Stimulated activated CD4-positive, alpha-beta T cell treated with anti-CD3 and anti-CD28 coated beads, Interleukin-1b, Interleukin-23, amount 100 ng/mL, for 48 hours (primary cell): ENCODE data around the gene SDR42E2.
A peak's percentile ranks its signal among the peaks of the same experiment; 100 is the strongest.
"Not testable (repeated sequence)": the region's sequence is repeated elsewhere in the genome, so short reads cannot be mapped to it uniquely, and the experiment has no call there.

Source experiments
- DNase-seq: peaks from one replicate; pipeline ENCODE4 v3.0.0-alpha.2; 2020

The SDR42E2 gene

DNA sequence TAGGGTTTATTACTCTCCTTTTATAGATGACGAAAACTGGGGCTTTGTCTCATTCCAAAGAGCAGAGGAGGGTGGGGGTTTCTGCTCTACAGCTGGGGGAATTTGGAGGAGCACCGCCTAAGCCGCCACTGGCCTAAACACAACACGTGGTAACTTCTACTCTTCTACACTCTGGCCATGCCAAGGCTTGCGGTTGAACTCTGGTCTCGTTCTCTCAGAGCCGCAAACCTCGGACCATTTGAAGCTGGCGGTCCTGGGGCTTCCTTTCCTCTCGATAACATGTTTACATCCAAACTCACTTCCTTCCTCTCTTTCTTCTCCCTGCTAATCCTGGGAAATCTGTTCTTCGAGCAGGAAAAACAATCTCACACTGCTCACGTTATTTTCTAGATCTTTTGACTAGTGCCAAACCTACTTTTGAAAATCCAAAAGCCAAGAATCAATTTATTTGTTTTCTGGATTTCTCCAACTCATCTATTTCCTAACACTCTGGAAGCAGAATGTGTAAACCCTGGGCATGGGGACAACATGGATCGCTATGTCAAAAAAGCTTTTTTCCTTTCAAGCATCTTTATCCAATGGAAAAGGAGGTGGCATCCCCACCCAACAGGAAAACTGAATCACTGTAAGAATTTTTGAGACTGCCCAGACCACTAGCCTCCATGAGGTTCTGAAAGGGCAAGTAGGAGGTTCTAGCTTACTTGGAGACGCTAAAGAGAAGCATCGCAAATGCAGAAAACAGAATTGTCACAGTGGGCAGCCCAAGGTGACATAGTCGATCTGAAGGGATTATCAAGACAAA is 30.2 kb downstream of the SDR42E2 start:
- DNase-seq, result peak; percentile 82

DNA sequence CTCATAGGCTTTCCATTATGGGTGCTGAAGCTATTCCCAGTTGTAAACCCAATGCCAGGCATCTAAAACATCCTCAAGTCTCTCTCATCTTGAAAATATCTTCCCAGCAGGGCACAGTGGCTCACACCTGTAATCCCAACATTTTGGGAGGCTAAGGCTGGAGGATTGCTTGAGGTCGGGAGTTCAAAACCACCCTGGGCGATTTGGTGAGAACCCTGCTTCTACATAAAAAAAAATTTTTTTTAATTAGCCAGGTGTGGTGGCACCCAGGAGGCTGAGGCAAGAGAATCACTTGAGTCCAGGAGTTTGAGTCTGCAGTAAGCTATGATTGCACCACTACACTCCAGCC is 30.7 kb downstream of the SDR42E2 start:
- no peak for DNase-seq

DNA sequence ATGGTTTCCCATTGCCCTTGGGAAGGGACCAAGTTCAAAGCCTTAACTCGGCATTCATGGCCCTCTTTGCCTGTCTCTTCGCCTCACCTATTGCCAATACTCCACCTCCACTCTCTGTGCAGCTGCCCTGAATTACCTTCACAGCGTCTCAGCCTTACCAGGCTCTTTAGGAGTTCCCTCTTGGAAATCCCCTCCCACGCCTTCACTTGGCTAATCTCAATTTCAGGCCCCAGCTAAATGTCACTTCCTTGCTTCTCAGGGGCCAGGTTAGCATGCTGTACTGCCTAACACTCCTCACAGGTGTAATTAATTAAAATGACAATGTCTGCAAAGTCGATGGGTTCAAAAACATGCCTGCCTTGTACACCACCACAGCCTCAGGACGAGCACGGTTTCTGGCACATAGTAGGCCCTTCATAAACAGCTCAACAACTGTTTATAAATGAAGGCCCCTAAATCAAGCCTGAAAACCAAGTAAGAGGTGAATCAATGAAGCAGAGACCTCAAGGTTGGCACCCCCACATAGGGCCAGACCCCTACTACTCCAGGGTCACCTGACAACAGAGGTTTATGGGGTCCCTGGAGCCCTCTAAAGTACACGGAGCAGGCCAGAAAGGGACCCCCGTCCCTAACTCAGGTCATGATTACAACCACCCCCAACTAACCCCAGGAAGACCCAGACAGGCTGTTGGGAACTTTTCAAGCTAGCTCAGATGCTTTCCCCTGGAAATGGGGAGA is 32.6 kb downstream of the SDR42E2 start:
- no peak for DNase-seq

DNA sequence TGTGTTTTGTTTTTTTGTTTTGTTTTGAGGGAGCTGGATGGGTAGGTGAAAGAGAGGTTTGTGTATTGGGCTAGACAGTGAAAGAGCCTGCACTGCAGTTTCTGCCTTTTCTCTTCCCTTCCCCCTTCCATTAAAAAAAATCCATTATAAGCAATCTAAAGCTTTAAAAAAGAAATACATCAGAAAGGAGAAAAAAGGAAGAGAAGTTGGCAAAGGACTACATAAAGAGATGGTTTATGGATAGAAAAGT is 33.1 kb downstream of the SDR42E2 start:
- DNase-seq, result no peak

DNA sequence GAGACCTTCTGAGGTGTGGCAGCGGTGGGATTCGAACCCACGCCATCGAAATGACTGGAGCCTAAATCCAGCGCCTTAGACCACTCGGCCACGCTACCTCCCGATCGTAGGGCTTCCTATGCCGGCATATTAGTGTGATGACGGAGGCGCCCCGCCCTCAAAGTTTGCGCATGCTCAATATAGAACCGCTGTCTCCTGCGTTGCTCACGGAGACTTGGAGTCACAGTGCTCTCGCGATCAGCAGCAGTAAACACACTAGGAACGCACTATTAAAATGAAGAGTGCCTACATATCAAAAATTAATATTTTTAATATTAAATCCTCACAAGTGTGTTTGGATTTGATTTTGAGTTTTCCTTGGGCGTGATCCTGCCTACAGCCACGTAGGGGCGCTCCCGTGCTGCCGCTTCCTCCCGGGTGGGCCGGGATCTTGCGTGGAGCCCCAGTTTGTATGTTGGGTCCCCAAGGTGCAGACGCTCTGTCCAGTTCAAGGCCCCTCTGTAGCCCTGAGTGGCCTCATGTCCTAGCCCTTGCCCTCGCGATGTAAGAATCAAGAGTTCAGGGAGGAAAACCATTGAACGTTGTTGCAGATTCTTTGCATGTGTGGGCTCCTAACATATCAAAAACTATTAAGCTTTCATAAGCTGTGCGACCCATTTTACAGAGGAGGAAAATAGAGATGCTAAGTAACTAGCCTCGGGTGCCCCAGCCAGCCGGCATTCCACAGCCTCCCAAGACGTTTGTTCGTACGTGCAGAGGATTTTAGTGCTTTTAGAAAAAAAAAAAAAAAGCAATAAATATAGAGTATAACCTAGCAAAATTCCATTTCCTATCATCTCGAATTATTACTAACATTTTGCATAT is 33.6 kb downstream of the SDR42E2 start:
- peak; percentile 91 for DNase-seq

DNA sequence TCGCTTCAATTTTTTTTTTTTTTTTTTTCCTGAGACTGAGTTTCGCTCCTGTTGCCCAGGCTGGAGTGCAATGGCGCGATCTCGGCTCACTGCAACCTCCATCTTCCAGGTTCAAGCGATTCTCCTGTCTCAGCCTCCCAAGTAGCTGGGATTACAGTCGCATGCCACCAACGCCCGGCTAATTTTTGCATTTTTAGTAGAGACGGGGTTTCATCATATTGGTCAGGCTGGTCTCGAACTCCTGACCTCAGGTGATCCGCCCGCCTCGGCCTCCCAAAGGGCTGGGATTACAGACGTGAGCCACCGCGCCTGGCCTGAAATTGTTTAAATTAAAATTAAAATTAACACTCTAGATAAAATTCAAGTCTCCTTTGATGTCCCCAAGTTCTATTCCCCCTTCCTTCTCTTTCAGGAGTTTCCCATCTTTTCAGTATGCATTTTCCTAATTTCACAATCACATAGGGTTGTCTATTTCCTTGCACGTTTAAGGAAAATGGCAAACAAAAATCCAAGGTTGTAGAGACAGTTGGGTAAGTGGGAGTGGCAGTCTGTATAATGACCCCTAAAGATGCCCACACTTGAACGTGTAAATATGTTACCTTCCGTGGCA is 34.4 kb downstream of the SDR42E2 start:
- not testable (repeated sequence) for DNase-seq

DNA sequence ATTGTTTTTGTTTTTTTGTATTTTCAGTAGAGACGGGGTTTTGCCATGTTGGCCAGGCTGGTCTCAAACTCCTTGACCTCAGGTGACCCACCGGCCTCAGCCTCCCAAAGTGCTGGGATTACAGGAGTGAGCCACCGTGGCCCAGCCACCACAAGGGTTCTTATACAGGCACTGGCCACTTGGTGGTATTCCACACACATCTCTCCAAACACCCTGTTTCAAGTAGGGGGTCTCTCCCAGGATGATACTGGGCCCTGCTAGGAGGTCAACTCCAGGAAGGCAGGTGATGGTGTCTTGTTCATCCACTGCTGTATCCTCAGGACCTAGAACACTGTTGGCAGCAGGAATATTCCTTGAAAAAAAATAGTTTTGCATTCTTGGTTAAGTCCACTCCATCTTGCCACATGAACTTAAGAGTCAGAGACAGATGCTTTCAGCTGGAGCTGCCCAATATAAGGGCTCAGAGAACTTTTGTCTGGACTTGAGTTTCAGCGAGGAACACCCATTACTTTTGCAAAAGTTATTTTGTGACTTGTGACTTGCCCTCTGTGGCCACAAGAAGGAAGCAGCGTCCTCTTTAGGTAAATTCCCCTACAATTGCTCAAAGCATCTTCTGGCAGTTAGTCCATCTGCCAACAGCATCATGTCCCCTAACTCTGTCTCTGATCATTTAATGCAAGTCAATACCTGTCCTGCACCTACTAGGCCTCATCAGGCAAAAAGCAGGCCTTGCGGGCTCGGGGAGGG is 36.4 kb downstream of the SDR42E2 start:
- no peak for DNase-seq

DNA sequence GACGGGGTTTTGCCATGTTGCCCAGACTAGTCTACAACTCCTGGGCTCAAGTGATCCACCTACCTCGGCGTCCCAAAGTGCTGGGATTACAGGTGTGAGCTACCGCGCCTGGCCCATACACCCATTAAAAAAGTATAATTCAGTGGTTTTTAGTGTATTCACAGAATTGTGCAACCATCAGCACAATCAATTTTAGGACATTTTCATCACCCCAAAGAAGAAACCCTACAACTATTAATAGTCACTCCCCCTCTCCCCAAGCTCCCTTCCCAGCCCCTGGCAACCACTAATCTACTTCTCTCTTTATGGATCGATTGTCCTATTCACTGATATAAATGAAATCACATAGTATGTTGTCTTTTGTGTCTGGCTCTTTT is 39.9 kb downstream of the SDR42E2 start:
- no peak for DNase-seq

DNA sequence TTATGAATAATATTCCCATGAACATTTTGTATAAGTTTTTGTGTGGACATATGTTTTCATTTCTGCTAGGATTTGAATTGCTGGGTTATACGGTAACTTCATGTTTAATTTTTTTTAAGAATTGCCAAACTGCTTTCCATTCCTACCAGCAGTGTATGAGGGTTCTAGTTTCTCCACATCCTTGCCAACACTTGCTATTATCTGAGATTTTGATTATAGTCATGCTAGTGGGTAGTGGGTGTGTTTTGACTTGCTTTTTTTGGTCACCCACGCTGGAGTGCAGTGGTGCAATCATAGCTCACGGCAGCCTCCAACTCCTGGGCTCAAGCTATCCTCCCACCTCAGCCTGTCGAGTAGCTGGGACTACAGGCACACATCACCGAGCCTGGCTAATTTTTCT is 40.8 kb downstream of the SDR42E2 start:
- DNase-seq, result no peak

DNA sequence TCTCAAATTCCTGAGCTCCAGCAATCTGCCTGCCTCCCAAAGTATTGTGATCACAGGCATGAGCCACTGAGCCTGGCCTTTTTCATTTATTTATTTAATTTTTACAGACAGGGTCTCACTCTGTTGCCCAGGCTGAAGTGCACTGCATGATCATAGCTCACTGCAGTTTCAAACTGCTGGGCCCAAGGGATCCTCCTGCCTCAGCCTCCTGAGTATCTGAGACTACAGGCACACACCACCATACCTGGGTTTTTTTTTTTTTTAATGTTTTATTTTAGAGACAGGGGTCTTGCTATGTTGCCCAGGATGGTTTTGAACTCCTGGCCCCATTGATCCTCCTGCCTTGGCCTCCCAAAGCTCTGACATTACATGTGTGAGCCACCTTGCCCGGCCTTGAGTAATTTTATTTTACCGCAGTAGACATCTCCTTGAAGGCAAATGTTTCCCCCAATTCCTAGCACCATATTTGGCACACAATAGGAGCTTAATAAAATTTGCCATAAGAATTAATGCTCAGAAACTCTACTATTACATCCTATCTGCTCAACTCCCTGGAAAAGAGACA is 41.9 kb downstream of the SDR42E2 start:
- DNase-seq, result no peak

DNA sequence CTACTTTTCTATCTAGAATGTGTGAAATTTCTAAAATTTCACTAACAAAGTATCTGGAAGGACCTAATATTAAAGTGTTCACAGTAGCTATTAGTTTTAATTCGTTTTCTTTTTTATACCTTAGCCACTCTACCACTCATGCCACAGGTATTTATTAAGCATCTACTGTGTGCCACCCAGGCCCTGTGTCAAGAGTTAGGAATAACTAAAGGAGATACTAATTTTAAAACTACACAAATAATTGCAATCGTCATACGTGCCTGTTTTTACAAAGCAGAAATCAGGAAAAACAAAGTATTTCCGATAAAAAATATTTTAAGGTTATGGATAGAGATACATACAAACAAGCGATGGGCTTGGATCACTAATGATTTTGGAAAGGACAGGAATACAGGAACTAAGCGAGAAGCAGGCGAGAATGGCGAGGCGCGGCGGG is 43.3 kb downstream of the SDR42E2 start:
- DNase-seq, result no peak

DNA sequence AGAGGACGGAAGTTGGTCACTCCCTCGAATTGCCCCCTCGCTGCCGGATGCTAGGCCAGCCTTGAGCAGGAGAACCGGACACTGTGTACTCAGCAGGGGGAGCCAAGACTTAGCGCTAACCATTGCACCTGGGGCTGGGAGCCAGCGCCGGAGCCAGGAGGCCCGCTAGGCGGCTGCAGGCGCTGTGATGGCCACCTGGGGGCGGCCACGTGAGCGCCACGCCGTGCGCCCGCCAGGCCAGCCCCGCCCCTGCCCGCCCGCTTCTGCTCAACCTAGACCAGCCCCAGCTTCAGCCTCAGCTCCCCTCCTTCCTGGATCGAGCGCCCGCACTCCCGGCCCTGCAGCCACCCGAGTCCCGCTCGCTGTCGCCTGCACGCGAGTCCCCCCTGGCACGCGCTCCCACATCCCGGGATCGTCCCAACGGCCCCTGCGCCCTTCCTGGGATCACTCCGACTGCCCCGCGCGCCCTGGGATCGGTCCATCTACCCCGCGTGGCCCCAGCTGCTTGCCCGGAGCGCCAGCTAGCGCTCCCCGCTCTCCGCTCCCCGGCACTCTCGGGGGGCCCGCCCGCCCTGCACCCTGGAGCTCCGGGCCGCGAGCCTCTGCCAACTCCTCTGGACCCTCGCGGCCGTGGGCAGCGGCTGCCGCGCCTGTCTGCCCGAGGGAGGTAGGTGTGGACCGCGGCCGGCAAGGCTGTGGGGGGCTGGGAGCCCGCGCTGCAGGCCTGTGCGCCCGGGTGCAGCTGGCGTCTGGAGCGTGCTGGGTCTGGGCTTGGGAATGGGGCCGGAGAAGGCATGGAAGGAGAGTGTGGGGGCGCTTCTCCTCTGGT is 43.9 kb downstream of the SDR42E2 start, which contains the start of gene EEF2K:
EEF2K (plus strand) TSS at position 266 of the 829 bp plus-strand sequence. CDS start 19,452 bp downstream, outside the sequence.
- DNase-seq, result peak; percentile 83

DNA sequence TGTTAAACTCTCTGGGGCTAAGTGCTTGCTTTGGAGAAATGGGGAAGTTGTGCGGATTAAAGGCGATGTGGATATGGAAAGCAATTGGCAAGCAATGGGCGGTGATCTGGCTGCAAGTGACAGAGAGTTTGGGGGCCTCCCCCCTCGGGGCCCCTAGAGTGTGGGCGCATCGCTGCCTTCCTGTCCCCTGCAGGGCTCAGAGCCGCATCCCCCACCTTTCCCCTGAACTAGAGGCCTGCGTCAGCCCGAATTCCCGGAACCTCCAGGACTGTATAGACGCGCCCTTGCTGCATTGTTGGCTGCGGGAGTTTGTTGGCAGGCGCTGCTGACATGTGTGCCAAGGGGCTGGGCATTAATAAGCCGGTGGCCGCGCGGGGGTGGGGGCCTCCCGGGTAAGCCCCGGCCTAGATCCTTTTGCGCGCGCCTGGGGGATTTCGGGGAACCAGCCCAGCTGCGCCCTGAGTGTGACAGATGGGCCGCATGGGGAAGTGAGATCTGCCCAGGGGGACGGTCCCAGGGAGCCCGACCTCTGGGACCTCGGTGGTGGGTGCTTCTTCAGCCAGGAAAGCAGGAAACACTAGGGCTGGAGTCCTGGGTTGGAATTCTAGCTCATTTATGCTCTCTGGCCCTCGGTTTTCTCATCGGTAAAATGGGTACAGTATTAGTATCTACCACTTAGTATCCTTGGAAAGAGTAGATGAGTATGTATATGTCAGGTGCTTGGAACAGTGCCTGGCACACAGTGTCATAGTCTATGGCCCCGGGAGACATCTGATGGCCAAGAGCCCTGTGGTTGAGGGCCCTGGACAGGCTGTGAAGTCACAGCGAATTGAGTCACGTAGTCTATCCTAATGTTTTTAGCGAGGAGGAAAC is 44.8 kb downstream of the SDR42E2 start:
- peak; percentile 76 for DNase-seq

DNA sequence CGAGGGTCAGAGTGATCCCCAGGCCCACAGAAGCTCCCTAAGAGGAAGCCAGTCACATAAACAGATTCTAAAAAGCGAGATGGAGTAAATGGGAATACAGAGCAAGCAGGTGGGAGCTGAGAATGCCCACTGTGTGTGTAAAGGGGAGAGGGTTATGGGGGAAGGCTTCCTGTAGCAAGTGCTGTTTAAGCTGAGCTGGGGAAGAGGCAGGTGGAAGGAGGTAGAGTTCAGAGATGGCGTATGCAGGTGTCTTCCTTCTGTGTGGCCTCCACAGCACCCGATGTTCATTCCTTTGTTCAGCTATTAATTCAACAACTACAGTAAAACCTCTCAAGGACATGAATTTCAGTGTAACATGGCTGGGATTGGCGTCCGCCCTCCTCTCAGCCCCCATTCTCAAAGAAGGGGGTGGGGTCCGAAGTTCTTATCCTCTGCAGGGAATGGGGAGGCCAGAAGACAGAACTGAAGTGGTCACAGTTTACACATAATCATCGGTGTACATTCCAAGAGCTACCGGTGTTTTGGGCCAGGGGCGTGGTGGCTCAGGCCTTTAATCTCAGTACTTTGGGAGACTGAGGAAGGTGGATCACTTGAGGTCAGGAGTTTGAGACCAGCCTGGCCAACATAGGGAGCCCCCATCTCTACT is 45.5 kb downstream of the SDR42E2 start:
- no peak for DNase-seq

DNA sequence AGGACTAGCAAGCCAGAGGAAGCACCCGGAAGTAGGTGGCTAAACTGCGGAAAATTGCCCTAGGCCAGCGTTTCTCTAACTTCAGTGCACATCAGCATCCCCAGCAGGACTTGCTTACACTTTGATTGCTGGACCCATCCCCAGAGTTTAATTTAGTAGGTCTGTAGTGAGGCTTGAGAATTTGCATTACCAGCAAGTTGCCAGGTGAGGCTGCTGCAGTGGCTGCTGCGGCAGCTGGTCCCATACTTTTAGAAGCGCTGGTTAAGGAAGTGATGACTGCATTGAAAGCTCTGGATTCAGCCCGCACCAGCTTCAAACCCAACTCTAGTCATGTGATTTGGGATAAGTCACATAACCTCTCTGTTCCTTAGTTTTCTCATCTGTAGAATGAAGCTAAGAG is 48.0 kb downstream of the SDR42E2 start:
- DNase-seq, result no peak

DNA sequence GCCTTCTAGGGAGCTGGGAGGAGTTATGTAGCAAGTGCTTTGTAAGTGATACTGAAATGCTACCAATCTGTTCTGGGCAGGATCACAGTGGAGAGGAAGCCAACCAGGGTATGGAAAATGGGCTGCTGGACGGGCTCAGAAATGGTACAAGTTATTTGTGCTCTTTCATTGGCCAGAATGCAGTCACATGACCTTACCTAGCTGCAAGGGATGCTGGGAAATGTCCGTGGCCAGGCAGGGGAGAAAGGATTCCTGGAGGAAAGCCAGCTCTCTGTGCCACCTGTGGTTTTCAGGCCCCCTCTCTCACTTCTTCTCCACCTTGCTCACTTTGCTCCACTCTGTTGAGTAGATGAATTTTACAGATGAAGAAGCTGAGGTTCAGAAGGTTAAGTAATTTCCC is 48.5 kb downstream of the SDR42E2 start:
- DNase-seq, result no peak

DNA sequence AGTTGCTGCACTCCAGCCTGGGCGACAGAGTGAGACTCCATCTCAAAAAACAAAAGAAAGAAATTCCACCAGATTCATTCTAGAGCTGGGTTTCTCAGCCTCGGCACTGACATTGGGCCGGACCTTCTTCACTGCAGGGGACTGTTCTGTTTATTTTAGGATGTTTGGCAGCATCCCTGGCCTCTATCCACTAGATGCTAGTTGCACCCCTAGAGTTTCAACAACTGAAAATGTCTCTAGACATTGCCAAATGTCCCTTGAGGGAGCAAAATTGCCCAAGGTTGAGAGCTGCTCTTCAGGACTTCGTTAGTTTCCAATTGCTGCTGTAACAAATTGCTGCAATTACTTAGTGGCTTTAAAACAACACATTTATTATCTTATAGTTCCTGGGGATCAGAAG is 50.9 kb downstream of the SDR42E2 start:
- no peak for DNase-seq

DNA sequence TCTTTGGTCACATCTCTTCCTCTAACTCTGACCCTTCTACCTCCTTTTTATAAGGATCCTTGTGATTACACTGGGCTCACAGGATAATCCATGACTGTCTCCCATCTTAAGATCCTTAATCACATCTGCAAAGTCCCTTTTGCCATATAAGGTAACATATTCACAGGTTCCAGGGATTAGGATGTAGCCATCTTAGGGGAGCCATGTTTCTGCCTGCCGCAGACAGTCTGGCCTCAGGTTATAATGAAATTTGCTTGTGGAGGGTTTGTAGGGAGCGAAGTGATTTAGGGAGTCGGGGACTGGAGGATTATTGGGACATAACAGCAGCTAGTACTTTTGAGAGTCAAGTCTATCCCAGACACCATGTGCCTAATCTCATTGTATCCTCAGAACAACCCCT is 51.5 kb downstream of the SDR42E2 start:
- DNase-seq, result no peak

DNA sequence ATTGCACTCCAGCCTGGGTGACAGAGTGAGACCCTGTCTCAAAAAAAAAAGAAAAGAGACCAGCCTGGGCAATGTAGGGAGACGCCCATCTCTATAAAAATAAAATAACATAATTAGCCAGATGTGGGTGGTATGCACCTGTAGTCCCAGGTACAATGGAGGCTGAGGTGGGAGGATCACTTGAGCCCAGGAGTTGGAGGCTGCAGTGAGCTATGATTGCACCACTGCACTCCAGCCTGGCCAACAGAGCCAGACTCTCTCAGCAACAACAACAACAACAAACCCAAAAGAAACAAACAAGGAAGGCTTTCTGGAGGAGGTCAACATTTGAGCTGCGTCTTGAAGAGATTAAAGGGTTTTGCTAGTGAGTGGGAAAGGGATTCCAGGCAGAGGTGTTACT is 52.1 kb downstream of the SDR42E2 start:
- no peak for DNase-seq

DNA sequence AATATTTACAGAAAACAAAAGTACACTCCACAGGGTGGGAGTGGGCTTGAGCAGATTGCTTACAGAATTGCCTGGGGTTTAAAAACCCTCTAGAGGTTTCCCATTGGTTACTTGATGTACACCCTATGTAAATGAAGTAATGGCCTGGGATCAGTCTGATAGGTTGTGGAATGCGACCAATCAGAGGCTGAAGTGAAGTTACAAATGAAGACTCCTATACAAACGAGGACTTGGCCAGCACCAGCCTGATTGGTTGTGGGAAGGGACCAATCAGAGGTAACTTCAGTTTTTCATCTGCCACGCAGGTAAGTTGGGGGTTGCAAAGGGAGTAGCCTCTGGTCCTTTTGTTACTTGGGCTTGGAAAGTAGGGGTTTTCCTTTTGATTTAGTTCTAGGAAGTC is 52.6 kb downstream of the SDR42E2 start:
- DNase-seq, result no peak
